Femur (tissue), 1 donor: ENCODE results near the gene SOX18.

ENCODE experiments used
- DNase-seq: peaks from one replicate; pipeline ENCODE4 v3.0.0-alpha.2; 2017

Gene SOX18

GRCh38 chr20:64080013-64080812, 30.8 kb upstream of the SOX18 start, which contains the start of gene OPRL1:
Gene OPRL1, plus strand, starts transcription at chr20:64080082. Its CDS starts 12,639 bp downstream, at chr20:64092721.
- no peak for DNase-seq

GRCh38 chr20:64079273-64080012, 30.0 kb upstream of the SOX18 start, which contains the start of gene RGS19:
Gene RGS19, minus strand, starts transcription at chr20:64079518. Its CDS starts 2,632 bp downstream, at chr20:64076886.
- DNase-seq, result peak; percentile 87

GRCh38 chr20:64078934-64079272, 29.5 kb upstream of the SOX18 start:
- peak; percentile 36 for DNase-seq

- peak; percentile 57 for DNase-seq
These were observed 28.6 kb upstream of the SOX18 start for GRCh38 chr20:64077876-64078551.

- no peak for DNase-seq
These were observed 28.1 kb upstream of the SOX18 start for GRCh38 chr20:64077541-64077875.

GRCh38 chr20:64077094-64077493, 27.7 kb upstream of the SOX18 start:
- peak; percentile 47 for DNase-seq

GRCh38 chr20:64076061-64076997, 26.9 kb upstream of the SOX18 start:
- no peak for DNase-seq

- no peak for DNase-seq
These were observed 26.1 kb upstream of the SOX18 start for GRCh38 chr20:64075556-64075955.

- no peak for DNase-seq
These were observed 25.5 kb upstream of the SOX18 start for GRCh38 chr20:64074963-64075362.

- DNase-seq, result no peak
These were observed 24.8 kb upstream of the SOX18 start for GRCh38 chr20:64074184-64074789.

- DNase-seq, result no peak
These were observed 24.2 kb upstream of the SOX18 start for GRCh38 chr20:64073476-64074183.

GRCh38 chr20:64072498-64073063, 23.1 kb upstream of the SOX18 start:
- no peak for DNase-seq

GRCh38 chr20:64071341-64072332, 22.2 kb upstream of the SOX18 start:
- peak; percentile 28 for DNase-seq

- DNase-seq, result no peak
These were observed 21.0 kb upstream of the SOX18 start for GRCh38 chr20:64070244-64070993.

- no peak for DNase-seq
These were observed 20.3 kb upstream of the SOX18 start for GRCh38 chr20:64069614-64070243.

- no peak for DNase-seq
These were observed 19.8 kb upstream of the SOX18 start for GRCh38 chr20:64069209-64069613.

GRCh38 chr20:64068386-64069208, 19.2 kb upstream of the SOX18 start:
- DNase-seq, result peak; percentile 27
